ENCODE data around the gene LMNA. TPM values are rescaled to one million over a fixed set of nuclear protein-coding genes. Genes with fewer than 3 reads are reported as not detected.
"Not testable (repeated sequence)": the region's sequence is repeated elsewhere in the genome, so short reads cannot be mapped to it uniquely, and the experiment has no call there.

LMNA gene
- total RNA-seq, 1 donor from 2014 or later: 420 TPM

GRCh38 chr1:156122086-156122485 is 7.6 kb downstream of the LMNA start:
- DNase-seq (ENCODE audit: low read depth): no peak

DNA sequence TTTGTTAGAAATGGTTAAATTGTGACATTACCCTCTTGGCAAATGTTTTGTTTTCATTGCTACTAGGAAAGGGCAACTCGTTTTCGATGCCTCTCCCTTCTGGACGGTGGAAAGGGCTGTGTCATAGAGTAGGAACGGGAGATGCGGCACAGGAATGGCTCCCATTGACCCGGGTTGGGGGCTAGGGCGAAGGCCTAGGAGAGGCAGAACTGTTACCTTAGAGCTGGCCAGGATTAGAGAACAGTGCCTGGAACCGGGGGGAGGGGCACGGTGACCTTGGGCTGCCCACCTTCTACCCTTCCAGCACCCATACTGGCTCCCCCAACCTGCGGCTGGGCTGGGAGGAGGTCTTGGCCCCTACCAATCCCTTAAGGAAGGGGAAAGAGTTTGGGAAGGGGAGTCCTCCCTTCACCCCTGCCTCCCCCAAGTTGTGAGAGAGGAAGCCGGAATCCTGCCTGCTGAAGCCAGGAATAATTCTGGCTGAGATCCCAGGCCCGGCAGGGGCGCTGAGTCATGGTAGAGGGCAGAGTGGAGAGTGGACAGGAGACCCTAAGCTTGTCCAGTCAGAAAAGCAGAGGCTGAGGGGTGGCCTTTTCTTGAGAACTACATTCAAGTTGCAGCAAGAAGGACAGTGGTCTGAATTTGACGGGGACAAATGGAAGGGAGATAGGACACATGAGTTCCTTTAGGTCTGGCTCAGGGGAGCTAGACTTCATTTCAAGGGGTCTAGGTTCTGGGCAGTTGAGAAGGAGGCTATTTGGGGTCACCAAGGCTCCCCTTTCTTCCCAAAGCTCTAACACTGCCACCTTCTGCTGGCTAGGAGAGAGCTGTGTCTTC is 8.2 kb downstream of the LMNA start:
- DNase-seq (ENCODE audit: low read depth): peak; percentile 90

DNA sequence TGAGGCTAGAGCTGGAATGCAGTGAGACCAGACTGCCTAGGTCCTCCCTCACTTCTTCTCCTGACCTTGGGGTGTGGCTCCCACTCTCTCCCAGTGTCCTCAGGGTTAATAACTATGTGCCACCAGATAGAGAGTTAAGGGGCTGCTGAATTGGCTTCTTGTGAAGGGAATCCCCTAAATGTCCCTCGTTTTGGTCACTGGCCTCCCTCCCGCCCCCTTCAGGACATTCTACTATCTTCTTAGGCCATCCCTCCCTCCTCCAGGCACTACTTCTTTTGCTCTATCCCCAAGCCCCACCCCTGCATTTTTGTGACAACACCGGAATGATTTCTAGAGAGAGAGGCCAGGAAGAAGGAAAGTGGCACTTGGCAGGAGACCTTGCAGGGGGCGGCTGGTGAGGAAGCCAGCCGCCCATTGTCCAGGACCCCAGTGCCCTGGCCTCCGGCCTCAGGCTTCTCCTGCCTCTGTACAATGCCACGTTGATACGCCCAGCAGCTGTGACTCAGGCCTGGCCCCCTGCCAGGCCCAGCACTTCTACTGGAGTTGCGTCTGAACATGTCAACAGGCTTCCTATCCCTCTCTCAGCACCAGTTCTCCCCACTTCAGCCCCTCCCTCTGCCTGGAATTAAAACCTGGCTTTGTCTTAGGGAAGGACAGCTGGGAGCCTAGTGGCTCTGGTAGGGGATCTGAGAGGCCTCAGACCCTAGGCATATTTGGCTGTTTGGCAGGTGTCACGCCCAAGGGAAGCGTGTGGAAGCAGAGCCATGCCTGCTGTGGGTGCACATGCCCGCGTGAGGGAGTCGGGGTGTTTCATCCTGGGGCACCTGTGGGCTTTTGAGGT is 9.1 kb downstream of the LMNA start:
- DNase-seq (ENCODE audit: low read depth): peak; percentile 96

GRCh38 chr1:156124557-156125483 is 10.3 kb downstream of the LMNA start:
- no peak for DNase-seq (ENCODE audit: low read depth)

GRCh38 chr1:156125544-156125943 is 11.0 kb downstream of the LMNA start:
- not testable (repeated sequence) for DNase-seq (ENCODE audit: low read depth)

DNA sequence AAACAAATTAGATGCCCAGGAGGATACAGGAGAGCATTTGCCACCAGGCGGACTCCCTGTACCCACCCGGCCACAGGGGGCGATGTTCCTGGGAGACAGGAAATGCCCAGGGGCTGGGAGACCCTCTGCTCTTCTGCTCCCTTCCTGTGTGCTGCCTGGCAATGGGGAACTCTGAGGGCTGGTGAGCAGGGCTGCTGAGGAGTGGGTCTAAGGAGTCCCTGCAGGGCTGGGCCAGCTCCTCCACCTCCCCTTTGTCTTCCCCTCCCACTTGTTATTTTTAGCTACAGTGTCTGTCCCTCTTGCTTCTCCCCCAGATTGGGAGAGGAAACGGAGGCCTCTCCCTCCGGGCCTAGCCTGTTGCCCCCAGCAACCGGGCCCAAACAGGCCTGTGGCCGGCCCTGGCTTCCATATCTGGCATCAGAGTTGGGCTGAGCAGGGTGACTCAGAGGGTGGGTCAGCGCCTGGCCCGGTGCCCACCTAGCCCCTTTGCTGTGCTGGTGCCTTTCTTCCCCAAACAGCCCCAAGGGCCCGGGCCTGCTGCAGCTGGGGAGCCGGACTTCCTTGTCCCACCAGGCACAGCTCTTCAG is 11.6 kb downstream of the LMNA start:
- DNase-seq (ENCODE audit: low read depth): peak; percentile 91

DNA sequence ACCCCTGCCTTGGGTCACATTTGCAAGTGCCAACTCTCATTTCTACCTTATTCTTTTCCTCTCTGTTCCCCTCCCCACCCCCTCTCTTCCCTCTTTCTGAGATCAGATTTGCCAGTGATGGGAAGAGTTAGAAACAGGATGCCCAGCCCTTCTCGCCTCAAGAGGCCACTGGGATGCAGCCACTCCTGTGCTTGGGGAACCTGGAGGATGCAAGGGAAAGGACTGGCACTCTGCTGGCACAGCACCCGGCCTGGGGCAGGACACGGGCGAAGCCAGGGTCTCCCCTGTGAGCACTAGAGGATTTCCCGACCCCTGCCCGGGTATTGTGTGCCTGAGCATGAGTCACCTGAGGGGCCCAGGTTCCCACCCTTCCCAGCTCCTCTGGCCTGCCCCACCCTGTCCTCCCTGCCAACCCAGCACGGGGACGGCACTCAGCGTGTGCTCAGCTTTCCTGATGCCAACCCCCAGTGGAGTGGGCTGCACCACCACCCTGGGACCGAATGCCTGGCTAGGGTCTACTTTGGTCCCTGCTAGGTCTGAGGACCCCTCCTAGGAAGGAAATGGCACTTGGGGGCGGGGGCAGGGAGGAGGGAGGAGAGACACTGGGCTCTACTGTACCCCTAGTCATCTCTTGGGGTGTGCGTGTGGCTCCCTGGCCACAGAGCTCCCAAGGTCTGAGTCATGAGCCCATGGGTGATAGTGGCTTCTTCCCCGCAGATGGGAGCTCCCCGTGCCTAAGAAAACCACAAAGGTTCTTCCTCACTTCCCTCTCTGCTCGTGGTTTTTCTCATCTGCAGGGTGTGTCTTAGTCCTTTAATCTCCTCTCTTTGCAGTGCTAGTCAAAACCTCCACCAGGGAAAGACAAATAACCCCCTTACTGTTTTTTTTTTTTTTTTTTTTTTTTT is 12.4 kb downstream of the LMNA start:
- peak; percentile 81 for DNase-seq (ENCODE audit: low read depth)

DNA sequence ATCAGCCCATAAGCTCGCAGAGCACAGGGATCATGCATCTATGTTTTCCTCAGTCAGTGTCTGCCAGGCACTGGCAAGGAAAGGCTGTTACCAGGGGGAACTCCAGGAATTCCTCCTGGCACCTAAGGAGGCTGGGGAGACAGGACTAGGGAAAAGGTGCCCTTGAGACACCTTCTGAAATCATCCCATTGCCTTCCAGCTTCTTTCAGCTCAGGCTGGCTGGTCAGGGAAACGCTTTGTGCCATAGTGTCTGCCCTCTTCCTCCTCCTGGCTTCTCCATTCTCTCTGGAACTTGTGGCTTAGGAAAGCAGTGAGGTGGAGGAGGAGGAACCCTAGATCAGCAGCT is 13.8 kb downstream of the LMNA start:
- no peak for DNase-seq (ENCODE audit: low read depth)

- DNase-seq (ENCODE audit: low read depth): peak; percentile 22
These were observed 14.4 kb downstream of the LMNA start for GRCh38 chr1:156128654-156129597.

DNA sequence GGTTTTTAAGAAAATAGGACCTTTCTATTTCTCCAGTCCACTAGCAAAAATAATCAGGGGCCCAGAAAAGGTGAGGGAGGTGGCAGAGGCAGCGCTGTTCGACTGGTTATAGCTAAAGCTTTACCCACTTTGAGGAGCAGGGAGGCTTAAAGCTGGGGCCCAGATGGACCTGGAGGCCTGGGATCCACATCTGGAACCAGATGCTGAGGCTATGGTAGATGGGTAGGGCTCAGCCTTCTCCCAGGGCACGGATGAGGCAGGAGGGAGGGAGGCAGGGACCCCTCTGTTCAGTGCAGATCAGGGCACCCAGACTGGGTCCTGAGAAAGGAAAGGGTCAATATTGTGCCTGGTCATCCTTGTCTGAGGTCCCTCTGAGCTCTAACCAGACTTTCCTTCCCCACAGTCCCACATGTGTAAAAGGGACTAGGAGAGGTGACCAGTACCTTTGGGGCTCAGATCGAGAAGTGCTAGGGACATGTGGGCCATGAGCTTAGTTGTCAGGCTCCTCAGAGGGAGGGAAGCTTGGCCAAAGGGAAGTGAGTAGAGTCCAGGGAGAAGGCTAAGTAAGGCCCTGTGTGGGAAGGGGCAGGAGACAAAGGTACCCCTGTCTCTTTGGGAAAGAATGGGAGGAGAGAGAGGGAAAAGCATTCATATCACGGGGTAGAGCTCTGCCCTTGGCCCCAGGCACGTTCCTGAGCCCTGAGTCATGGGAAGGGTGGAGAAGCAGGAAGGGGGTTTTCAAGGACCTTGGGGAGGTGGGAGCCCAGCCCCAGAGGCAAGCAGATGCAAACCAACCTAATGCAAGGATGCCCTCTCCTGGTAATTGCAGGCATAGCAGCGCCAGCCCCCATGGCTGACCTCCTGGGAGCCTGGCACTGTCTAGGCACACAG is 15.4 kb downstream of the LMNA start:
- DNase-seq (ENCODE audit: low read depth): peak; percentile 93

- no peak for DNase-seq (ENCODE audit: low read depth)
These were observed 16.0 kb downstream of the LMNA start for GRCh38 chr1:156130578-156130942.

DNA sequence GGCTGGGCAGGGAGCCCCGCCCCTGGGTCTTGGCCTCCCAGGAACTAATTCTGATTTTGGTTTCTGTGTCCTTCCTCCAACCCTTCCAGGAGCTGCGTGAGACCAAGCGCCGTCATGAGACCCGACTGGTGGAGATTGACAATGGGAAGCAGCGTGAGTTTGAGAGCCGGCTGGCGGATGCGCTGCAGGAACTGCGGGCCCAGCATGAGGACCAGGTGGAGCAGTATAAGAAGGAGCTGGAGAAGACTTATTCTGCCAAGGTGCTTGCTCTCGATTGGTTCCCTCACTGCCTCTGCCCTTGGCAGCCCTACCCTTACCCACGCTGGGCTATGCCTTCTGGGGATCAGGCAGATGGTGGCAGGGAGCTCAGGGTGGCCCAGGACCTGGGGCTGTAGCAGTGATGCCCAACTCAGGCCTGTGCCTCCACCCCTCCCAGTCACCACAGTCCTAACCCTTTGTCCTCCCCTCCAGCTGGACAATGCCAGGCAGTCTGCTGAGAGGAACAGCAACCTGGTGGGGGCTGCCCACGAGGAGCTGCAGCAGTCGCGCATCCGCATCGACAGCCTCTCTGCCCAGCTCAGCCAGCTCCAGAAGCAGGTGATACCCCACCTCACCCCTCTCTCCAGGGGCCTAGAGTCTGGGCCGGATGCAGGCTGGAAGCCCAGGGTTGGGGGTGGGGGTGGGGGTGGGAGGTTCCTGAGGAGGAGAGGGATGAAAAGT is 20.4 kb downstream of the LMNA start:
- DNase-seq (ENCODE audit: low read depth): no peak

- no peak for DNase-seq (ENCODE audit: low read depth)
These were observed 21.7 kb downstream of the LMNA start for GRCh38 chr1:156135930-156136871.

- no peak for DNase-seq (ENCODE audit: low read depth)
These were observed 22.5 kb downstream of the LMNA start for GRCh38 chr1:156136970-156137483.

DNA sequence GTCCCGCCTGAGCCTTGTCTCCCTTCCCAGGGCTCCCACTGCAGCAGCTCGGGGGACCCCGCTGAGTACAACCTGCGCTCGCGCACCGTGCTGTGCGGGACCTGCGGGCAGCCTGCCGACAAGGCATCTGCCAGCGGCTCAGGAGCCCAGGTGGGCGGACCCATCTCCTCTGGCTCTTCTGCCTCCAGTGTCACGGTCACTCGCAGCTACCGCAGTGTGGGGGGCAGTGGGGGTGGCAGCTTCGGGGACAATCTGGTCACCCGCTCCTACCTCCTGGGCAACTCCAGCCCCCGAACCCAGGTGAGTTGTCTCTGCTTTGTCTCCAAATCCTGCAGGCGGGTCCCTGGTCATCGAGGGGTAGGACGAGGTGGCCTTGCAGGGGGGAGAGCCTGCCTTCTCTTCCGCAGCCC is 24.0 kb downstream of the LMNA start:
- DNase-seq (ENCODE audit: low read depth): no peak
